ENCODE results near the gene TIMM8A. TPM values are rescaled to one million over a fixed set of nuclear protein-coding genes. Genes with fewer than 3 reads are reported as not detected.

Gene TIMM8A
- total and polyA plus RNA-seq, 8 donors, result 10.2 to 16.5 (median 15.1) TPM

DNA sequence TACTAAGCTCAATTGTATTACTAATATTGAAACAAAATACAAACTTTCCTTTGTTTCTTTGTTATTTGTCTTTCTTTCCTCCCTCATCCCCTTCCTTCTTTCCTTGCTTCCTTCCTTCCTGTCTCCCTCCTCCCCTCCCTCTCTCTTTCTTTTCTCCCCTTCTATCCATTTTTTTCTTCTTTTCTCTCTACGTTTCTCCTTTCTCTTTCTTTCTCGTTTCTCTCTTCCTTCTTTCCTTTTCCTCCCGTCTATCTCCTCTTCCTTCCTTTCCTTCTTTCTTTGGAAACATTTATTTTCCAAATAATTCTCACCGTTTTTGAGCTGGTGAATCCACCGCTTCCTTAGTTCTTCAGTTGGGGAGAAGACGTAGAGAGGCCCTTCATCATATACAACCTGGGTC, 21.1 kb upstream of the TIMM8A start:
- Histone ChIP-seq H3K9me3 (no peaks in the 10 kb centered on the region), H3K27me3 (no peaks in the 10 kb centered on the region), H3K27ac (no peak overlapping the region), H3K4me1 (no peaks in the 10 kb centered on the region), H3K4me3 (no peak overlapping the region), H3K36me3 (peaks cover 0 to 5% of the 10 kb centered on the region in 2 donors)
- intact Hi-C loops (cut with DNase I), result no loop called here
- ATAC-seq, result no peak
- no peak for DNase-seq
- TF ChIP-seq CTCF (IDR thresholded peaks at IDR 0.05), result no peak

DNA sequence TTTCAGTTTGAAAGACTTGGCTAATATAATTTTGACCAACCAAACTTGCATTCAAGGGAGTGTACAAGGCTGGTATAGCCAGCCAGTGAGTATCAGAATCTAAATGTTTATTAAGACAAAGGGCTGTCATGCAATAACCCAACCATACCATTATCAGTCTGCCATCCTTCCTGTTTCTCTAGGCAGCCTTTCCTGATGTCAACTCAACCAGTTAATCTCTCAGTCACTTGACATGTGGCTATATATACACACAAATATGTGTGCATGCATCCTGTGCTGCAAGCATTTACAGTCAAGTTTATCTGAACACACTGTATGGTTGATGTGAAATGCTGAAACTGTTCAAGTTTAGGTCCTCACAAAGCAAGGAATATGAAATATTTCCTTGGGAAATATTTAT, 20.3 kb upstream of the TIMM8A start:
- no peak for TF ChIP-seq CTCF (IDR thresholded peaks at IDR 0.05)
- Histone ChIP-seq H3K4me1 (no peaks in the 10 kb centered on the region), H3K27ac (no peak overlapping the region), H3K27me3 (no peaks in the 10 kb centered on the region), H3K4me3 (no peak overlapping the region), H3K36me3 (peaks cover 0 to 5% of the 10 kb centered on the region in 2 donors), H3K9me3 (no peaks in the 10 kb centered on the region)
- intact Hi-C loops (cut with DNase I), result no loop called here
- ATAC-seq, result no peak
- DNase-seq, result no peak

DNA sequence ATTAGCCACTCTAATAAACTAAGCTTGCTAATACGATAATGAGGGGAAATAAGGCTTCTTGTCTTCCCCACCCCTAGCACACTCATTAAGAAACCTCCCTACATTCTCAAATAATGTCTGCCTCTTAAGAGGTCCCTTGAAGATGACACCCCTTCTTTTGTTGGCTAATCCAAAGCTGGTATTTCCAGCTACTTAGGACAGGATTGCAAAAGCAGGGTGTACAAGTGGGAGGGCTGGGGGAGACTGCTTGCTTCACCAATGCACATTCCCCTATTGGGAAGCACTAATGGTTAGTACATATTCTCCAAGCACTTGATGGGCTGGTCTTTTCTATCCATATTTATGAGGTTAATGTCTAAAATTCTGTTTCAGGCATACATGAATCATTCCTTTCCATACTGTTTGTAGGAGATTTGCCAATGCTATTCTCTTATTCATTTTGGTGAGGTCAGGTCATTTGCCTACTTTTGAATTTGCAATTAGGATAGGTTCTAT, 16.8 kb upstream of the TIMM8A start:
- Histone ChIP-seq H3K27ac (no peak overlapping the region), H3K4me1 (no peaks in the 10 kb centered on the region), H3K9me3 (no peaks in the 10 kb centered on the region), H3K36me3 (peaks cover 0 to 10% of the 10 kb centered on the region in 2 donors), H3K27me3 (no peaks in the 10 kb centered on the region), H3K4me3 (no peak overlapping the region)
- ATAC-seq (no peak), DNase-seq (no peak)
- intact Hi-C loops (cut with DNase I), result no loop called here
- TF ChIP-seq CTCF (IDR thresholded peaks at IDR 0.05), result no peak

DNA sequence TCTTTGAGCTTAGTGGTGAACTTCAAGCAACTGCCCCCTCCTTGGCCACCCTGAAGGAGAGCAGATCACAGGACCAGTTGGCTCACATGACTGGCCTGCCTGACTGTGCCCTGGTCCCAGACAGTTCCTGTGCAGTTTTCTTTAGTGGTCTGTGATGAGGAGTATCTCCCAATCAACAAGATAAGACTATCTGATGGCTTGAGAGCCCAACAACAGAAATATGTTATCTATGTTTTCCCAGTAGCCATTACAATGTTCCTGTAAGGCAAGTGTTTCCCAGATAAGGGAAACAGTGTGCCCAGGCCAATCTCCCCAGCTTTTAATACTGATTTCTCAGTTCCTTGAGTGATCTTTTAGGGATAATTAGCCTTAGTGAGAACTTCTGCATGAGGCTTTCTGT, 14.2 kb upstream of the TIMM8A start:
- TF ChIP-seq CTCF (IDR thresholded peaks at IDR 0.05), result no peak
- Histone ChIP-seq H3K27ac (no peak overlapping the region), H3K36me3 (peaks cover 0 to 18% of the 10 kb centered on the region in 2 donors), H3K27me3 (no peaks in the 10 kb centered on the region), H3K9me3 (no peaks in the 10 kb centered on the region), H3K4me1 (no peaks in the 10 kb centered on the region), H3K4me3 (no peak overlapping the region)
- intact Hi-C loops (cut with DNase I), result no loop called here
- DNase-seq, result no peak
- no peak for ATAC-seq

GRCh38 chrX:101362116-101362515, 13.6 kb upstream of the TIMM8A start:
- Histone ChIP-seq H3K9me3 (no peaks in the 10 kb centered on the region), H3K27ac (no peak overlapping the region), H3K4me1 (no peaks in the 10 kb centered on the region), H3K36me3 (peaks cover 0 to 18% of the 10 kb centered on the region in 2 donors), H3K4me3 (no peak overlapping the region), H3K27me3 (no peaks in the 10 kb centered on the region)
- intact Hi-C loops (cut with DNase I), result no loop called here
- TF ChIP-seq CTCF (IDR thresholded peaks at IDR 0.05), result no peak
- no peak for ATAC-seq
- no peak for DNase-seq

All from left lung (tissue), 10 donors.